Lung (tissue), 12 donors: Measurements from ENCODE around the gene NCOA7. TPM values are rescaled to one million over a fixed set of nuclear protein-coding genes. Genes with fewer than 3 reads are reported as not detected.

Source experiments
- ATAC-seq: fragments of 200-7000 bp; cut with Tn5 transposase; one replicate; pipeline ENCODE4 v1.9.1; 2020; ENCODE audit warnings: moderate number of reproducible peaks; ENCODE audit not compliant: insufficient read depth, low FRiP score
- DNase-seq, 3 donors: peaks; one replicate each; pipeline ENCODE4 v3.0.0-alpha.2; 2013 to 2017
- H3K27ac ChIP-seq, 2 donors: one replicate each; pipeline ENCODE4 v1.5.1; 2013; ENCODE audit warnings: mild to moderate bottlenecking in 2 of 2, moderate library complexity in 2 of 2, control low read depth in 1 of 2, inconsistent platforms in 1 of 2, low read depth in 1 of 2, low read length in 1 of 2
- H3K27me3 ChIP-seq, 3 donors: one replicate each; pipeline ENCODE4 v1.5.1; 2013; ENCODE audit warnings: low read length in 2 of 3; ENCODE audit not compliant: control insufficient read depth in 3 of 3, insufficient read depth in 3 of 3
- H3K36me3 ChIP-seq, 4 donors: one replicate each; pipeline ENCODE4 v1.5.1; 2013; ENCODE audit warnings: low read length in 4 of 4, mild to moderate bottlenecking in 1 of 4, moderate library complexity in 1 of 4; ENCODE audit not compliant: control insufficient read depth in 4 of 4, insufficient read depth in 4 of 4
- H3K4me1 ChIP-seq, 5 donors: one replicate each; pipeline ENCODE4 v1.5.1; 2013; ENCODE audit warnings: low read length in 5 of 5, mild to moderate bottlenecking in 2 of 5, moderate library complexity in 1 of 5; ENCODE audit not compliant: control insufficient read depth in 5 of 5, insufficient read depth in 5 of 5
- H3K4me3 ChIP-seq: one replicate; pipeline ENCODE4 v1.5.1; 2013; ENCODE audit warnings: mild to moderate bottlenecking, control low read depth, moderate library complexity
- H3K9ac ChIP-seq, 2 donors: one replicate each; pipeline ENCODE4 v1.5.1; 2013; ENCODE audit warnings: low read length in 2 of 2, control low read depth in 1 of 2; ENCODE audit not compliant: insufficient read depth in 1 of 2
- H3K9me3 ChIP-seq, 4 donors: one replicate each; pipeline ENCODE4 v1.5.1; 2013; ENCODE audit warnings: low read length in 3 of 4, mild to moderate bottlenecking in 1 of 4, moderate library complexity in 1 of 4; ENCODE audit not compliant: control insufficient read depth in 4 of 4, insufficient read depth in 3 of 4
- WGBS, 2 donors: extraction: QIAGEN DNeasy Blood & Tissue Kit; methylation state at CpG; one replicate each; pipeline ENCODE4 v1.1.7; 2013; 5-methylcytosine and 5-hydroxymethylcytosine counted together
- polyA plus RNA-seq, 2 donors: library from polyadenylated mRNA; stranded (reverse); fragments of 200-250 nt; gene quantifications; one replicate each; pipeline ENCODE4 v1.2.1, GENCODE V29; 2013
- total RNA-seq, 2 donors: library from RNA; depleted of rRNA in 1 of 2; stranded (reverse); fragments of >200 nt in 1 of 2; gene quantifications; one replicate each; pipeline ENCODE4 v1.2.1, GENCODE V29; 2014 to 2021
- TF ChIP-seq, protein P1 (sequence below): IDR thresholded peaks from 2 replicates; pipeline ENCODE4 v1.5.1; 2012; ENCODE audit warnings: mild to moderate bottlenecking; ENCODE audit errors: control extremely low read depth, extremely low read depth
- donor health status: control.
- donor health status: control.
- donor health status: Bipolar disorder and iron deficiency.
- donor health status: healthy.
- donor health status: DM: yes; HTN: yes; CAD: no.

The NCOA7 gene
- total and polyA plus RNA-seq, 4 donors, result 28.9 to 81.4 (median 57.2) TPM

- peak in 2 of 3 donors; percentile 47 to 71 for DNase-seq
- Histone ChIP-seq H3K9ac (peak overlapping the region in 1 of 2 donors; percentile 68), H3K9me3 (no peaks in the 10 kb centered on the region), H3K36me3 (peaks cover 7 to 30% (median 9%) of the 10 kb centered on the region in 4 donors), H3K4me1 (peaks cover 0 to 4% (median 1%) of the 10 kb centered on the region in 5 donors), H3K27ac (peak overlapping the region; percentile 80 to 86), H3K27me3 (no peaks in the 10 kb centered on the region), H3K4me3 (no peak overlapping the region)
- peak; percentile 87 for ATAC-seq
- 16 to 24% methylated on average over 13 of the region's 13 CpGs for WGBS, 2 donors
- TF ChIP-seq, protein P1, sequence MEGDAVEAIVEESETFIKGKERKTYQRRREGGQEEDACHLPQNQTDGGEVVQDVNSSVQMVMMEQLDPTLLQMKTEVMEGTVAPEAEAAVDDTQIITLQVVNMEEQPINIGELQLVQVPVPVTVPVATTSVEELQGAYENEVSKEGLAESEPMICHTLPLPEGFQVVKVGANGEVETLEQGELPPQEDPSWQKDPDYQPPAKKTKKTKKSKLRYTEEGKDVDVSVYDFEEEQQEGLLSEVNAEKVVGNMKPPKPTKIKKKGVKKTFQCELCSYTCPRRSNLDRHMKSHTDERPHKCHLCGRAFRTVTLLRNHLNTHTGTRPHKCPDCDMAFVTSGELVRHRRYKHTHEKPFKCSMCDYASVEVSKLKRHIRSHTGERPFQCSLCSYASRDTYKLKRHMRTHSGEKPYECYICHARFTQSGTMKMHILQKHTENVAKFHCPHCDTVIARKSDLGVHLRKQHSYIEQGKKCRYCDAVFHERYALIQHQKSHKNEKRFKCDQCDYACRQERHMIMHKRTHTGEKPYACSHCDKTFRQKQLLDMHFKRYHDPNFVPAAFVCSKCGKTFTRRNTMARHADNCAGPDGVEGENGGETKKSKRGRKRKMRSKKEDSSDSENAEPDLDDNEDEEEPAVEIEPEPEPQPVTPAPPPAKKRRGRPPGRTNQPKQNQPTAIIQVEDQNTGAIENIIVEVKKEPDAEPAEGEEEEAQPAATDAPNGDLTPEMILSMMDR, result no peak
Measured at GRCh38 chr6:125918681-125919566, 128.2 kb downstream of the NCOA7 start.

- no peaks in the 10 kb centered on the region for H3K27me3 ChIP-seq
- peak overlapping the region in 1 of 2 donors; percentile 68 for H3K9ac ChIP-seq
- DNase-seq (no peak), ATAC-seq (no peak)
- TF ChIP-seq, protein P1, result no peak
- 38 to 49% methylated on average over 3 of the region's 3 CpGs for WGBS, 2 donors
- peak overlapping the region in 1 of 2 donors; percentile 80 for H3K27ac ChIP-seq
- peaks cover 0 to 4% (median 3%) of the 10 kb centered on the region in 5 donors for H3K4me1 ChIP-seq
- H3K9me3 ChIP-seq, result no peaks in the 10 kb centered on the region
- H3K36me3 ChIP-seq, result peaks cover 10 to 31% (median 11%) of the 10 kb centered on the region in 4 donors
- H3K4me3 ChIP-seq, result no peak overlapping the region
Measured at GRCh38 chr6:125919618-125920017, 128.9 kb downstream of the NCOA7 start.

- no peak overlapping the region for H3K9ac ChIP-seq
- peaks cover 12 to 21% (median 14%) of the 10 kb centered on the region in 4 donors for H3K36me3 ChIP-seq
- H3K4me1 ChIP-seq, result peaks cover 0 to 8% (median 3%) of the 10 kb centered on the region in 5 donors
- TF ChIP-seq, protein P1, result no peak
- ATAC-seq, result no peak
- 86 to 90% methylated on average over 8 of the region's 8 CpGs for WGBS, 2 donors
- no peak for DNase-seq
- no peak overlapping the region for H3K27ac ChIP-seq
- no peaks in the 10 kb centered on the region for H3K27me3 ChIP-seq
- no peak overlapping the region for H3K4me3 ChIP-seq
- H3K9me3 ChIP-seq, result no peaks in the 10 kb centered on the region
Measured at GRCh38 chr6:125922322-125922860, 131.6 kb downstream of the NCOA7 start.
